ENCODE data around the gene SAV1. TPM values are rescaled to one million over a fixed set of nuclear protein-coding genes. Genes with fewer than 3 reads are reported as not detected.

SAV1 gene
- total RNA-seq, 1 experiment from 2014 or later: 66.2 TPM

GRCh38 chr14:50669441-50669986, 1.4 kb upstream of the SAV1 start:
- Histone ChIP-seq H3K27me3 (ENCODE audit: low read length) (no peaks in the 10 kb centered on the region), H2AFZ (ENCODE audit: low read length) (no peak overlapping the region), H3K27ac (ENCODE audit: low read length) (no peak overlapping the region), H3K79me2 (ENCODE audit: low read length) (peaks cover 31% of the 10 kb centered on the region), H3K4me3 (ENCODE audit: low read length) (no peak overlapping the region; the same call in 1 of the 2 replicates), H3K9me2 (replicated peaks; ENCODE audit: low read length) (no peaks in the 10 kb centered on the region), H4K20me1 (ENCODE audit: low read length) (peaks cover 24% of the 10 kb centered on the region), H3F3A (ENCODE audit: low read length, unreplicated experiment) (no peaks in the 10 kb centered on the region), H3K9ac (ENCODE audit: low read length) (no peak overlapping the region), H3K4me2 (ENCODE audit: low read length) (peak overlapping the region; percentile 91), H3K9me3 (ENCODE audit: low read length) (no peaks in the 10 kb centered on the region), H3K4me1 (ENCODE audit: insufficient read depth, low read length) (peaks cover 21% of the 10 kb centered on the region), H3K36me3 (ENCODE audit: low read depth, low read length) (no peaks in the 10 kb centered on the region; the same call in none of the 2 replicates)
- TF ChIP-seq EZH2 (IDR thresholded peaks at IDR 0.05; ENCODE audit: low read length, unreplicated experiment): no peak
- TF ChIP-seq CTCF (conservative IDR thresholded peaks at IDR 0.05; ENCODE audit: low read depth, low read length): no peak
- TF ChIP-seq EZH2phosphoT487 (IDR thresholded peaks at IDR 0.05; ENCODE audit: borderline replicate concordance, low read length): no peak
- POLR2A ChIA-PET (ENCODE audit: unreplicated experiment): no interaction called here
- no peak for DNase-seq
- ATAC-seq: no peak
- intact Hi-C loops (cut with micrococcal nuclease): loop anchor here (2.0 to 5.0 kb wide), 4 partner anchors 73 to 127 kb away; no protein-coding TSS in a partner anchor
- no TSS peak for BruUV-seq (replicated peaks)
- CTCF ChIA-PET: interaction anchor here (0.6 kb wide), 1 partner anchor 69 kb away, joined by 5 read pairs; no protein-coding TSS in a partner anchor

- CTCF ChIA-PET: interaction anchor here (1.0 to 1.1 kb wide), 2 partner anchors 9 to 68 kb away, joined by 3 to 7 read pairs; no protein-coding TSS in a partner anchor
- no peaks in the 10 kb centered on the region for H3K9me3 ChIP-seq (ENCODE audit: low read length)
- POLR2A ChIA-PET (ENCODE audit: unreplicated experiment): interaction anchor here (0.5 to 1.4 kb wide), 12 partner anchors 9 to 162 kb away, joined by 3 to 9 read pairs (median 5); partner anchors contain the start of gene NIN
- peaks cover 24% of the 10 kb centered on the region for H4K20me1 ChIP-seq (ENCODE audit: low read length)
- DNase-seq (no peak), ATAC-seq (no peak)
- intact Hi-C loops (cut with micrococcal nuclease): loop anchor here (1.0 to 5.0 kb wide), 5 partner anchors 49 to 126 kb away; no protein-coding TSS in a partner anchor
- peak overlapping the region; percentile 91 for H3K4me2 ChIP-seq (ENCODE audit: low read length)
- TF ChIP-seq EZH2phosphoT487 (IDR thresholded peaks at IDR 0.05; ENCODE audit: borderline replicate concordance, low read length) (no peak), CTCF (conservative IDR thresholded peaks at IDR 0.05; ENCODE audit: low read depth, low read length) (no peak), EZH2 (IDR thresholded peaks at IDR 0.05; ENCODE audit: low read length, unreplicated experiment) (no peak)
- peak overlapping the region; percentile 75 for H3K27ac ChIP-seq (ENCODE audit: low read length)
- peak overlapping the region; percentile 95 for H3K4me3 ChIP-seq (ENCODE audit: low read length)
- H3K36me3 ChIP-seq (ENCODE audit: low read depth, low read length): no peaks in the 10 kb centered on the region; the same call in none of the 2 replicates
- BruUV-seq (replicated peaks): no TSS peak
- H3K9me2 ChIP-seq (replicated peaks; ENCODE audit: low read length): no peaks in the 10 kb centered on the region
- H3K9ac ChIP-seq (ENCODE audit: low read length): peak overlapping the region; percentile 88
- no peaks in the 10 kb centered on the region for H3F3A ChIP-seq (ENCODE audit: low read length, unreplicated experiment)
- H3K27me3 ChIP-seq (ENCODE audit: low read length): no peaks in the 10 kb centered on the region
- peaks cover 38% of the 10 kb centered on the region for H3K79me2 ChIP-seq (ENCODE audit: low read length)
- H2AFZ ChIP-seq (ENCODE audit: low read length): peak overlapping the region; percentile 90
- H3K4me1 ChIP-seq (ENCODE audit: insufficient read depth, low read length): peaks cover 21% of the 10 kb centered on the region
Measured at GRCh38 chr14:50668826-50669143, 679 bp upstream of the SAV1 start.

GRCh38 chr14:50667684-50667995, 466 bp downstream of the SAV1 start:
- peak; percentile 46 for DNase-seq
- H3K4me2 ChIP-seq (ENCODE audit: low read length): peak overlapping the region; percentile 91
- peaks cover 24% of the 10 kb centered on the region for H4K20me1 ChIP-seq (ENCODE audit: low read length)
- no peaks in the 10 kb centered on the region; the same call in none of the 2 replicates for H3K36me3 ChIP-seq (ENCODE audit: low read depth, low read length)
- intact Hi-C loops (cut with micrococcal nuclease): loop anchor here (1.0 to 5.0 kb wide), 5 partner anchors 9 to 125 kb away; no protein-coding TSS in a partner anchor
- POLR2A ChIA-PET (ENCODE audit: unreplicated experiment): interaction anchor here (1.0 to 1.4 kb wide), 2 partner anchors 10 to 66 kb away, joined by 5 to 6 read pairs; no protein-coding TSS in a partner anchor
- no peaks in the 10 kb centered on the region for H3K27me3 ChIP-seq (ENCODE audit: low read length)
- CTCF ChIA-PET: interaction anchor here (1.0 to 1.1 kb wide), 2 partner anchors 10 to 67 kb away, joined by 3 to 7 read pairs; no protein-coding TSS in a partner anchor
- no peaks in the 10 kb centered on the region for H3F3A ChIP-seq (ENCODE audit: low read length, unreplicated experiment)
- no peaks in the 10 kb centered on the region for H3K9me2 ChIP-seq (replicated peaks; ENCODE audit: low read length)
- H3K9me3 ChIP-seq (ENCODE audit: low read length): no peaks in the 10 kb centered on the region
- peak overlapping the region; percentile 75 for H3K27ac ChIP-seq (ENCODE audit: low read length)
- H3K9ac ChIP-seq (ENCODE audit: low read length): peak overlapping the region; percentile 88
- peak; percentile 62 for ATAC-seq
- no peak for TF ChIP-seq EZH2phosphoT487 (IDR thresholded peaks at IDR 0.05; ENCODE audit: borderline replicate concordance, low read length)
- no peak; the same call in 1 of the 2 replicates for TF ChIP-seq CTCF (conservative IDR thresholded peaks at IDR 0.05; ENCODE audit: low read depth, low read length)
- TF ChIP-seq EZH2 (IDR thresholded peaks at IDR 0.05; ENCODE audit: low read length, unreplicated experiment): no peak
- H3K4me3 ChIP-seq (ENCODE audit: low read length): peak overlapping the region; percentile 95
- H3K79me2 ChIP-seq (ENCODE audit: low read length): peaks cover 48% of the 10 kb centered on the region
- H3K4me1 ChIP-seq (ENCODE audit: insufficient read depth, low read length): peaks cover 21% of the 10 kb centered on the region
- no TSS peak for BruUV-seq (replicated peaks)
- peak overlapping the region; percentile 90 for H2AFZ ChIP-seq (ENCODE audit: low read length)

Measured in PC-3 (cell line).